Small intestine (tissue), 7 donors: ENCODE results near the gene TEAD1. TPM values are rescaled to one million over a fixed set of nuclear protein-coding genes. Genes with fewer than 3 reads are reported as not detected.

Experiments used
- DNase-seq, 2 donors: peaks; one replicate each; pipeline versions ENCODE4 v3.0.0 to v3.0.0-alpha.2; 2013
- FAIRE-seq: peaks from 2 replicates; lab custom pipeline; 2012; peaks lifted over from hg19 to GRCh38; lab: Jason Lieb, UNC
- H3K27ac ChIP-seq, 3 donors: one replicate each; pipeline ENCODE4 v1.5.1; 2013; ENCODE audit warnings: low read length in 2 of 3, mild to moderate bottlenecking in 2 of 3, control low read depth in 1 of 3, inconsistent platforms in 1 of 3, low read depth in 1 of 3, moderate library complexity in 1 of 3
- H3K27me3 ChIP-seq, 3 donors: one replicate each; pipeline ENCODE4 v1.6.1; 2013; ENCODE audit warnings: low read length in 3 of 3, inconsistent platforms in 1 of 3; ENCODE audit not compliant: control insufficient read depth in 3 of 3, insufficient read depth in 3 of 3
- H3K36me3 ChIP-seq, 3 donors: one replicate each; pipeline ENCODE4 v1.6.1; 2013; ENCODE audit warnings: low read length in 3 of 3, inconsistent platforms in 1 of 3, low read depth in 1 of 3, mild to moderate bottlenecking in 1 of 3, moderate library complexity in 1 of 3; ENCODE audit not compliant: control insufficient read depth in 3 of 3, insufficient read depth in 2 of 3
- H3K4me1 ChIP-seq, 3 donors: one replicate each; pipeline ENCODE4 v1.6.1; 2013; ENCODE audit warnings: low read length in 2 of 3, inconsistent platforms in 1 of 3, low read depth in 1 of 3, mild to moderate bottlenecking in 1 of 3, moderate library complexity in 1 of 3; ENCODE audit not compliant: control insufficient read depth in 3 of 3, insufficient read depth in 2 of 3
- H3K4me3 ChIP-seq, 3 donors: one replicate each; pipeline ENCODE4 v1.5.1; 2013; ENCODE audit warnings: low read length in 3 of 3, control low read depth in 1 of 3, inconsistent platforms in 1 of 3, low read depth in 1 of 3, mild to moderate bottlenecking in 1 of 3, moderate library complexity in 1 of 3
- H3K9me3 ChIP-seq, 2 donors: one replicate each; pipeline ENCODE4 v1.6.1; 2013; ENCODE audit warnings: low read depth in 1 of 2, low read length in 1 of 2; ENCODE audit not compliant: control insufficient read depth in 2 of 2, insufficient read depth in 1 of 2
- WGBS, 3 donors: extraction: QIAGEN DNeasy Blood & Tissue Kit; methylation state at CpG; one replicate each; pipeline ENCODE4 v1.1.7; 2013; 5-methylcytosine and 5-hydroxymethylcytosine counted together
- polyA plus RNA-seq, 4 donors: library from polyadenylated mRNA; stranded (reverse) in 3 of 4; unstranded in 1 of 4; fragments of 200-250 nt in 3 of 4; fragments of 120-200 nt in 1 of 4; gene quantifications; one replicate each; pipeline versions ENCODE4 v1.2.1 to v1.2.3, GENCODE V29; 2013
- donor health status: healthy with polysubstance abuse.
- donor health status: control.
- donor health status: control.
- donor health status: Bipolar disorder and iron deficiency.
- donor health status: healthy.

TEAD1 gene
- polyA plus RNA-seq, 4 donors, result 3.2 to 29.3 (median 7.6) TPM

- DNase-seq, result peak; percentile 92 to 96
- H3K27ac ChIP-seq, result peak overlapping the region; percentile 80 to 92 (median 84)
- no peak for FAIRE-seq
- peaks cover 4 to 55% (median 19%) of the 10 kb centered on the region in 3 donors for H3K4me1 ChIP-seq
- no peaks in the 10 kb centered on the region for H3K36me3 ChIP-seq
- no peaks in the 10 kb centered on the region for H3K9me3 ChIP-seq
- no peaks in the 10 kb centered on the region for H3K27me3 ChIP-seq
- 26 to 35% (median 28%) methylated on average over 14 of the region's 14 CpGs for WGBS, 3 donors
- H3K4me3 ChIP-seq, result peak overlapping the region in 1 of 3 donors; percentile 20
Measured at GRCh38 chr11:12692229-12693075, 18.2 kb downstream of the TEAD1 start.

GRCh38 chr11:12693094-12693478, 18.9 kb downstream of the TEAD1 start:
- peaks cover 4 to 50% (median 19%) of the 10 kb centered on the region in 3 donors for H3K4me1 ChIP-seq
- no peaks in the 10 kb centered on the region for H3K9me3 ChIP-seq
- WGBS, 3 donors, result 41 to 47% (median 41%) methylated on average over 5 of the region's 5 CpGs
- DNase-seq (peak in 1 of 2 donors; percentile 38), FAIRE-seq (no peak)
- H3K4me3 ChIP-seq, result no peak overlapping the region
- peak overlapping the region; percentile 80 to 92 (median 84) for H3K27ac ChIP-seq
- no peaks in the 10 kb centered on the region for H3K36me3 ChIP-seq
- no peaks in the 10 kb centered on the region for H3K27me3 ChIP-seq

GRCh38 chr11:12693479-12694182, 19.4 kb downstream of the TEAD1 start:
- H3K36me3 ChIP-seq, result no peaks in the 10 kb centered on the region
- no peaks in the 10 kb centered on the region for H3K27me3 ChIP-seq
- DNase-seq (peak; percentile 69 to 73), FAIRE-seq (no peak)
- peaks cover 4 to 50% (median 18%) of the 10 kb centered on the region in 3 donors for H3K4me1 ChIP-seq
- H3K9me3 ChIP-seq, result no peaks in the 10 kb centered on the region
- peak overlapping the region; percentile 84 to 92 (median 89) for H3K27ac ChIP-seq
- H3K4me3 ChIP-seq, result no peak overlapping the region
- WGBS, 3 donors, result 6 to 8% (median 7%) methylated on average over 13 of the region's 13 CpGs

GRCh38 chr11:12694183-12694531, 19.9 kb downstream of the TEAD1 start:
- no peaks in the 10 kb centered on the region for H3K27me3 ChIP-seq
- peaks cover 4 to 50% (median 16%) of the 10 kb centered on the region in 3 donors for H3K4me1 ChIP-seq
- no peak for FAIRE-seq
- H3K4me3 ChIP-seq, result no peak overlapping the region
- no peak for DNase-seq
- no peaks in the 10 kb centered on the region for H3K36me3 ChIP-seq
- H3K9me3 ChIP-seq, result no peaks in the 10 kb centered on the region
- 10 to 13% (median 12%) methylated on average over 6 of the region's 6 CpGs for WGBS, 3 donors
- peak overlapping the region; percentile 84 to 92 (median 89) for H3K27ac ChIP-seq

GRCh38 chr11:12695221-12695794, 21.1 kb downstream of the TEAD1 start:
- Histone ChIP-seq H3K36me3 (no peaks in the 10 kb centered on the region), H3K4me3 (no peak overlapping the region), H3K27ac (no peak overlapping the region), H3K4me1 (peaks cover 4 to 50% (median 13%) of the 10 kb centered on the region in 3 donors), H3K9me3 (no peaks in the 10 kb centered on the region), H3K27me3 (no peaks in the 10 kb centered on the region)
- 60 to 73% (median 63%) methylated on average over 2 of the region's 2 CpGs for WGBS, 3 donors
- FAIRE-seq, result no peak
- DNase-seq, result no peak

GRCh38 chr11:12695873-12696272, 21.7 kb downstream of the TEAD1 start:
- no peak overlapping the region for H3K27ac ChIP-seq
- H3K4me1 ChIP-seq, result peaks cover 4 to 50% (median 13%) of the 10 kb centered on the region in 3 donors

GRCh38 chr11:12696911-12697581, 22.8 kb downstream of the TEAD1 start:
- DNase-seq (no peak), FAIRE-seq (no peak)
- Histone ChIP-seq H3K27me3 (no peaks in the 10 kb centered on the region), H3K36me3 (no peaks in the 10 kb centered on the region), H3K4me3 (no peak overlapping the region), H3K4me1 (peaks cover 4 to 42% (median 13%) of the 10 kb centered on the region in 3 donors), H3K9me3 (no peaks in the 10 kb centered on the region), H3K27ac (peak overlapping the region in 1 of 3 donors; percentile 28)
- 56 to 73% (median 63%) methylated on average over 5 of the region's 5 CpGs for WGBS, 3 donors

More at GRCh38 chr11:12695873-12696272, 21.7 kb downstream of the TEAD1 start:
- Histone ChIP-seq H3K9me3 (no peaks in the 10 kb centered on the region), H3K36me3 (no peaks in the 10 kb centered on the region), H3K4me3 (no peak overlapping the region), H3K27me3 (no peaks in the 10 kb centered on the region)
- FAIRE-seq (no peak), DNase-seq (no peak)
- WGBS, 3 donors, result 85 to 90% (median 87%) methylated on average over 3 of the region's 3 CpGs

GRCh38 chr11:12698048-12698447, 23.8 kb downstream of the TEAD1 start:
- Histone ChIP-seq H3K27me3 (peaks cover 0 to 2% (median 0%) of the 10 kb centered on the region in 3 donors), H3K27ac (no peak overlapping the region), H3K4me1 (peaks cover 2 to 33% (median 11%) of the 10 kb centered on the region in 3 donors), H3K36me3 (peaks cover 0 to 2% (median 0%) of the 10 kb centered on the region in 3 donors), H3K4me3 (no peak overlapping the region), H3K9me3 (no peaks in the 10 kb centered on the region)
- DNase-seq (no peak), FAIRE-seq (no peak)
- 63 to 82% (median 70%) methylated on average over 5 of the region's 5 CpGs for WGBS, 3 donors
